BLaER1 treated with 17β-estradiol and CSF1 and Interleukin-3, amounts not matched to agents 10 nM and 100 nM (cell line): ENCODE results near the gene GALK2.
"Not testable (repeated sequence)": the region's sequence is repeated elsewhere in the genome, so short reads cannot be mapped to it uniquely, and the experiment has no call there.

Source experiments
- H3K27ac ChIP-seq, 11 experiments: shearing (Covaris generic); formaldehyde crosslinking; 2 replicates each; pipeline ENCODE4 v1.8.1; 2022
- H3K27me3 ChIP-seq, 11 experiments: shearing (Covaris generic); formaldehyde crosslinking; 2 replicates each; pipeline ENCODE4 v1.8.1; 2022
- H3K36me3 ChIP-seq, 11 experiments: shearing (Covaris generic); formaldehyde crosslinking; 2 replicates each; pipeline ENCODE4 v1.8.1; 2022
- H3K4me1 ChIP-seq, 10 experiments: shearing (Covaris generic); formaldehyde crosslinking; 2 replicates each; pipeline ENCODE4 v1.8.1; 2022
- H3K4me2 ChIP-seq, 11 experiments: shearing (Covaris generic); formaldehyde crosslinking; 2 replicates each; pipeline ENCODE4 v1.8.1; 2022
- H3K4me3 ChIP-seq, 10 experiments: shearing (Covaris generic); formaldehyde crosslinking; 2 replicates each; pipeline ENCODE4 v1.8.1; 2022
- H3K9ac ChIP-seq, 11 experiments: shearing (Covaris generic); formaldehyde crosslinking; 2 replicates each; pipeline ENCODE4 v1.8.1; 2022
- H3K9me3 ChIP-seq, 11 experiments: shearing (Covaris generic); formaldehyde crosslinking; replicated peaks in 1 of 11; 2 replicates each; pipeline ENCODE4 v1.8.1; 2022
- H4K20me1 ChIP-seq, 11 experiments: shearing (Covaris generic); formaldehyde crosslinking; 2 replicates each; pipeline ENCODE4 v1.8.1; 2022
- Cebpa-rat ChIP-seq, 11 experiments: shearing (Covaris generic); IDR thresholded peaks; 2 replicates each; pipeline ENCODE4 v1.8.1; 2022

GALK2 gene

DNA sequence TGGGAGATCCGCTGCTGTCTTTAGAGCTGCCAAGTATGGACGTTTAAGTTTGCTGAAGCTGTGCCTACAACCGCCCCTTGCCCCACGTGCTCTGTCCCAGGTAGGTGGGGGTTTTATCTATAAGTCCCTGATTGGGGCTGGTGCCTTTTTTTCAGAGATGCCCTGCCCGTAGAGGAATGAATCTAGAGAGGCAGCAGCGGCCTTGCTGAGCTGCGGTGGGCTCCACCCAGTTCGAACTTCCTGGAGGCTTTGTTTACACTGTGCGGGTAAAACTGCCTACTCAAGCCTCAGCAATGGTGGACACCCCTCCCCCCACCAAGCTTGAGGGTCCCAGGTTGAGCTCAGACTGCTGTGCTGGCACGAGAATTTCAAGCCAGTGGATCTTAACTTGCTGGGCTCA, 169.6 kb downstream of the GALK2 start:
- Histone ChIP-seq H3K4me3 (no peak overlapping the region), H3K4me1 (no peaks in the 10 kb centered on the region), H3K27ac (no peak overlapping the region), H3K9me3 (peaks cover 0 to 20% (median 15%) of the 10 kb centered on the region in 11 experiments; a peak in 18 of 22 replicates), H4K20me1 (no peaks in the 10 kb centered on the region; a peak in 1 of 22 replicates), H3K36me3 (peaks cover 0 to 59% (median 9%) of the 10 kb centered on the region in 11 experiments; a peak in 10 of 22 replicates), H3K4me2 (no peak overlapping the region), H3K27me3 (no peaks in the 10 kb centered on the region), H3K9ac (no peak overlapping the region)
- no peak for TF ChIP-seq Cebpa-rat (IDR thresholded peaks at IDR 0.05)

DNA sequence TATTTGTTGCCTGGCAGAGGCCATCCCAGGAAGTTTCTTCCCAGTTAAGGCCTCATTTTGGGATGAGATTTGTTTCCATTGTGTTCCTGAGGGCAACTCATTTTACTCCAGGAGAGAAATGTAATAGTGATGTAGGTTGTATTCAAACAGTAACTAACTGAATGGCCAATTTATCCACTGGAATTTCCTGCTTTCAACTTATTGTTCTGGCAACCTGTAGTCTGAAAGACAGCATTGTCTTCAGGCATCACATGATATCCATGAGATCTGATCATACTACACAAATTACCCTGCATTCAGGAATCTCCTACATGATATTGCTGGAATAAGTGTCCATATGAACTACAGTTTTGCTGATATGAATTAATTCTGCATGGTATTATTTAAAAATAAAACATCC, 173.5 kb downstream of the GALK2 start:
- Histone ChIP-seq H3K4me2 (no peak overlapping the region), H3K4me3 (no peak overlapping the region), H3K4me1 (no peaks in the 10 kb centered on the region), H3K27me3 (no peaks in the 10 kb centered on the region), H3K9ac (no peak overlapping the region), H3K36me3 (peaks cover 0 to 59% (median 7%) of the 10 kb centered on the region in 11 experiments; a peak in 11 of 22 replicates), H4K20me1 (no peaks in the 10 kb centered on the region; a peak in 1 of 22 replicates), H3K27ac (no peak overlapping the region), H3K9me3 (peaks cover 0 to 20% (median 15%) of the 10 kb centered on the region in 11 experiments; a peak in 18 of 22 replicates)
- TF ChIP-seq Cebpa-rat (IDR thresholded peaks at IDR 0.05) = no peak

GRCh38 chr15:49354439-49354838, 184.4 kb downstream of the GALK2 start:
- not testable (repeated sequence) for H3K27ac ChIP-seq, H3K27me3 ChIP-seq, H3K9me3 ChIP-seq, H3K9ac ChIP-seq, H3K4me2 ChIP-seq, H3K4me1 ChIP-seq, H3K4me3 ChIP-seq, H3K36me3 ChIP-seq, H4K20me1 ChIP-seq

DNA sequence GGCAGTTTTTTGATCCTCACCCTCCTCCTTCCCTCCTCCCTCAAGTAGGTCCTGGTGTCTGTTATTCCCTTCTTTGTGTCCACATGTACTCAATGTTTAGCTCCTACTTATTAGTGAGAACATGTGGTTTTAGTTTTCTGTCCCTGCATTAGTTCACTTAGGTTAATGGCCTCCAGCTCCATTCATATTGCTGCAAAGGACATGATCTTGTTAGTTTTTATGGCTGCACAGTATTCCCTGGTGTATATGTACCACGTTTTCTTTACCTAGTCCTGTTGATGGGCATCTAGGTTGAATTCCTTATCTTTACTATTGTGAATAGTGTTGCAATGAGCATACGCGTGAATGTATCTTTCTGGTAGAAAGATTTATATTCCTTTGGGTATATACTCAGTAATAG, 191.3 kb downstream of the GALK2 start:
- H3K9me3 ChIP-seq = peaks cover 0 to 6% (median 0%) of the 10 kb centered on the region in 11 experiments; a peak in 3 of 22 replicates
- no peak overlapping the region for H3K27ac ChIP-seq
- H3K36me3 ChIP-seq = no peaks in the 10 kb centered on the region
- TF ChIP-seq Cebpa-rat (IDR thresholded peaks at IDR 0.05) = no peak
- H3K9ac ChIP-seq = no peak overlapping the region
- H3K4me2 ChIP-seq = no peak overlapping the region
- no peaks in the 10 kb centered on the region for H3K27me3 ChIP-seq
- H3K4me3 ChIP-seq = no peak overlapping the region
- no peaks in the 10 kb centered on the region; a peak in 1 of 20 replicates for H3K4me1 ChIP-seq
- no peaks in the 10 kb centered on the region for H4K20me1 ChIP-seq

DNA sequence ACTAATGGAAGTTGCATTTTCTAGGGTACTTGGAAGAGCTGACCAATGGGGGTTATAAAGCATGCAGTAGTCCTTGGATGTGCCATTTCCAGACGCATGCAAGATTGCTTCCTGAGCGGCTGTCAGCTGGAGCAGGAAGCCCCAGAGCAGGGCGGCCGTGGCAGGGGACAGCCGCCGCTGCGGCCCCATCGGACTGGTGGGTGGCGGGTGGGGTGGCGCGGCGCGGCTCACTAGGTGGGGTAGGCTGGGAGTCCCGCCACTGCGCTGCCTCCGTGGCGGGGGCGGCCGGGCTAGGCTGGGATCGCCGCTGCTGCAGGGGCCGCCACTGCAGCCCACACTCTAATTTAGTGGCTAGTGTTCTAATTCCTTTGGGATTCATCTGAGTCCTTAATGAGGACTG, 196.4 kb downstream of the GALK2 start:
- no peak overlapping the region for H3K9ac ChIP-seq
- no peak overlapping the region for H3K27ac ChIP-seq
- no peaks in the 10 kb centered on the region for H3K27me3 ChIP-seq
- no peaks in the 10 kb centered on the region; a peak in 1 of 20 replicates for H3K4me1 ChIP-seq
- H3K4me3 ChIP-seq = no peak overlapping the region
- no peak for TF ChIP-seq Cebpa-rat (IDR thresholded peaks at IDR 0.05)
- no peaks in the 10 kb centered on the region for H4K20me1 ChIP-seq
- no peaks in the 10 kb centered on the region for H3K36me3 ChIP-seq
- no peak overlapping the region for H3K4me2 ChIP-seq
- peaks cover 0 to 6% (median 0%) of the 10 kb centered on the region in 11 experiments; a peak in 3 of 22 replicates for H3K9me3 ChIP-seq

DNA sequence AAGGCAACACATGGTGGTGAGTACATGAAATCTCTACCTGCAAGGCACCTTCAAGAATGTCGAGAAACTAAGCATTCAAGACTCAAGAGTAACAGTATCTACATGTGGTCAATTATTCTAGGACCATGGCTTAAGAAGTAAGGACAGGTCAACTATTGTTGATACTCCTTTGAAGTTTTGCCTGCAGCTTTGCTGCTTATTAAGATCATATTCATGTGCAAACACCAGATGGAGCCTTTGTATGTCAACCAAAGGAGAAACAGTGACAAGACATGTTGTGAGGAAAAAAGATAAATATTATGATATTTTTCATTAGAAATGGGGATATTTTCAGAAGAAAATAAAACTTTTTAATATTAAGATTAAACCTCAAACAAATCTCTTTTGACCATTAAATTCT, 200.7 kb downstream of the GALK2 start:
- no peak overlapping the region for H3K4me3 ChIP-seq
- no peaks in the 10 kb centered on the region for H3K36me3 ChIP-seq
- no peak for TF ChIP-seq Cebpa-rat (IDR thresholded peaks at IDR 0.05)
- H3K9ac ChIP-seq = no peak overlapping the region
- no peak overlapping the region for H3K27ac ChIP-seq
- H3K9me3 ChIP-seq = peaks cover 0 to 5% (median 0%) of the 10 kb centered on the region in 11 experiments; a peak in 2 of 22 replicates
- no peak overlapping the region for H3K4me2 ChIP-seq
- H3K4me1 ChIP-seq = no peaks in the 10 kb centered on the region
- no peaks in the 10 kb centered on the region for H3K27me3 ChIP-seq
- no peaks in the 10 kb centered on the region for H4K20me1 ChIP-seq

DNA sequence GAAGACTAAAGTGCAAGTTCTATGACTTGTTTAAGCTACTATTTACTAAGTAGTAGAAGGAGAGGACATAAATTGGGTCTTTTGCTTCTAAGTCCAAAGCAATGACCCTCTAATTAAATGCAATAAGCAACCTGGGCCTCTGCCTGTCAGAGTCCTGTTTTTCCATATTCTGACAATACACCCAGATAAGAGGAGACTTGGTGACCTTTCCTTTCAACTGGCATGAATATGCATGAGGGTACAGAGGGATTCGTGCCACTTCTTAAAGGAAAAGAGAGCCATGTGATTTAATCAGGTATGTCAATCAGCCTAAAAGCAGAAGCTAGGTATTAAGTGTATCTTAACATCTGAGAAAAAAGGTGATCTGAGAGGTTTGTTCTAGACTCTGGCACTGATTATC, 202.3 kb downstream of the GALK2 start:
- no peak overlapping the region for H3K27ac ChIP-seq
- H3K36me3 ChIP-seq = no peaks in the 10 kb centered on the region
- H3K4me3 ChIP-seq = no peak overlapping the region
- no peaks in the 10 kb centered on the region for H3K27me3 ChIP-seq
- no peak overlapping the region for H3K9ac ChIP-seq
- H3K4me2 ChIP-seq = no peak overlapping the region
- no peaks in the 10 kb centered on the region for H3K4me1 ChIP-seq
- TF ChIP-seq Cebpa-rat (IDR thresholded peaks at IDR 0.05) = no peak
- no peaks in the 10 kb centered on the region for H4K20me1 ChIP-seq
- no peaks in the 10 kb centered on the region for H3K9me3 ChIP-seq

- H3K4me1 ChIP-seq = no peaks in the 10 kb centered on the region
- H3K9ac ChIP-seq = no peak overlapping the region
- H3K36me3 ChIP-seq = no peaks in the 10 kb centered on the region
- no peaks in the 10 kb centered on the region for H3K9me3 ChIP-seq
- no peak overlapping the region for H3K4me3 ChIP-seq
- no peaks in the 10 kb centered on the region for H3K27me3 ChIP-seq
- no peaks in the 10 kb centered on the region for H4K20me1 ChIP-seq
- no peak for TF ChIP-seq Cebpa-rat (IDR thresholded peaks at IDR 0.05)
- H3K27ac ChIP-seq = no peak overlapping the region; a peak in 1 of 22 replicates
- 0 out of 22 replicates have a peak overlapping the region, but pooled peaks of 1 of the 11 experiments have one; percentile 2 for H3K4me2 ChIP-seq
These were observed 209.9 kb downstream of the GALK2 start for GRCh38 chr15:49379996-49380395.

- Histone ChIP-seq H3K4me3 (no peak overlapping the region), H3K9me3 (no peaks in the 10 kb centered on the region), H3K36me3 (no peaks in the 10 kb centered on the region), H3K4me2 (no peak overlapping the region), H3K4me1 (no peaks in the 10 kb centered on the region), H3K27me3 (no peaks in the 10 kb centered on the region), H3K27ac (no peak overlapping the region), H4K20me1 (no peaks in the 10 kb centered on the region), H3K9ac (no peak overlapping the region)
- TF ChIP-seq Cebpa-rat (IDR thresholded peaks at IDR 0.05) = no peak
These were observed 210.9 kb downstream of the GALK2 start for GRCh38 chr15:49380912-49381311.
